Body of pancreas (tissue), 4 donors: ENCODE results near the gene PLAAT2.
"Not testable (repeated sequence)": the region's sequence is repeated elsewhere in the genome, so short reads cannot be mapped to it uniquely, and the experiment has no call there.

Experiments
- CTCF ChIP-seq, 7 experiments: fragments of 450-650 bp in 4 of 7; fragments of 200-600 bp in 3 of 7; sonication (generic) in 3 of 7; IDR thresholded peaks; one replicate each; pipeline ENCODE4 v1.5.1; 2016 to 2019; ENCODE audit warnings: antibody characterized with exemption in 7 of 7
- POLR2A ChIP-seq, 3 donors: fragments of 450-650 bp; IDR thresholded peaks; one replicate each; pipeline ENCODE4 v1.6.1; 2016; ENCODE audit warnings: antibody characterized with exemption in 3 of 3, mild to moderate bottlenecking in 2 of 3

- not testable (repeated sequence) for TF ChIP-seq CTCF, POLR2A (IDR thresholded peaks at IDR 0.05)
Observed at GRCh38 chr11:63528729-63529278, 34.4 kb downstream of the PLAAT2 start.
